ENCODE results near the gene TM9SF1. TPM values are rescaled to one million over a fixed set of nuclear protein-coding genes. Genes with fewer than 3 reads are reported as not detected.

The TM9SF1 gene
- total and polyA plus RNA-seq, 2 of the 13 experiments (the other 11 are each of a cell fraction or from before 2014, with no cell fraction given), result 83.2 to 110 TPM

GRCh38 chr14:24177041-24177825 is 18.0 kb downstream of the TM9SF1 start (continued):
- TF ChIP-seq ZHX1 (CRISPR knock-in tag; IDR thresholded peaks at IDR 0.05; ENCODE audit: low read depth) (0 out of 2 replicates have a peak, but pooled peaks have one; percentile 2), ZNF331 (CRISPR knock-in tag; IDR thresholded peaks at IDR 0.05) (no peak), POLR2G (IDR thresholded peaks at IDR 0.05; ENCODE audit: low read depth, low read length) (peak; percentile 56), ZNF770 (CRISPR knock-in tag; IDR thresholded peaks at IDR 0.05) (no peak), ZNF788 (CRISPR knock-in tag; IDR thresholded peaks at IDR 0.05; ENCODE audit: borderline replicate concordance) (no peak), KAT2B (IDR thresholded peaks at IDR 0.05; ENCODE audit: borderline replicate concordance, low read depth, low read length) (no peak), NFKB2 (CRISPR knock-in tag; IDR thresholded peaks at IDR 0.05; ENCODE audit: borderline replicate concordance) (peak; percentile 50; the same call in 1 of the 2 replicates), TBP (CRISPR knock-in tag; IDR thresholded peaks at IDR 0.05) (no peak), NBN (conservative IDR thresholded peaks at IDR 0.05) (no peak), ZNF720 (CRISPR knock-in tag; IDR thresholded peaks at IDR 0.05) (no peak), CBX5 (CRISPR knock-in tag; IDR thresholded peaks at IDR 0.05; ENCODE audit: borderline replicate concordance) (no peak), DZIP1 (CRISPR knock-in tag; IDR thresholded peaks at IDR 0.05) (no peak), MBD4 (IDR thresholded peaks at IDR 0.05; ENCODE audit: borderline replicate concordance, low read length) (no peak), EEA1 (CRISPR knock-in tag; IDR thresholded peaks at IDR 0.05; ENCODE audit: borderline replicate concordance) (no peak), THAP8 (CRISPR knock-in tag; IDR thresholded peaks at IDR 0.05; ENCODE audit: borderline replicate concordance) (no peak), NCOA5 (CRISPR knock-in tag; IDR thresholded peaks at IDR 0.05) (no peak), SSRP1 (CRISPR knock-in tag; IDR thresholded peaks at IDR 0.05) (no peak)
